Osteoblast (primary cell): ENCODE results near the gene SCYL2. TPM values are rescaled to one million over a fixed set of nuclear protein-coding genes. Genes with fewer than 3 reads are reported as not detected.

Experiments used
- DNase-seq: peaks from one replicate; pipeline ENCODE4 v3.0.0; 2011; ENCODE audit warnings: low spot score, mixed read lengths; ENCODE audit not compliant: insufficient read length; ENCODE audit errors: missing footprints
- H2AFZ ChIP-seq: 2 replicates; pipeline ENCODE4 v1.6.0; 2011; ENCODE audit warnings: mild to moderate bottlenecking, low read length
- H3K27ac ChIP-seq: 2 replicates; pipeline ENCODE4 v1.5.1; 2011; ENCODE audit warnings: mild to moderate bottlenecking, low read depth, low read length, moderate library complexity
- H3K27me3 ChIP-seq: 2 replicates; pipeline ENCODE4 v1.6.0; 2012; ENCODE audit warnings: mild to moderate bottlenecking, control low read depth, inconsistent platforms, low read length, moderate library complexity; ENCODE audit not compliant: insufficient read depth
- H3K36me3 ChIP-seq: 2 replicates; pipeline ENCODE4 v1.5.1; 2011; ENCODE audit warnings: mild to moderate bottlenecking, low read length, control low read depth, moderate library complexity; ENCODE audit not compliant: insufficient read depth
- H3K4me1 ChIP-seq: 2 replicates; pipeline ENCODE4 v1.5.1; 2011; ENCODE audit warnings: mild to moderate bottlenecking, low read length, control low read depth, moderate library complexity; ENCODE audit not compliant: insufficient read depth
- H3K4me2 ChIP-seq: 2 replicates; pipeline ENCODE4 v1.6.0; 2011; ENCODE audit warnings: mild to moderate bottlenecking, low read length; ENCODE audit not compliant: insufficient read depth
- H3K4me3 ChIP-seq: fragments of 200-600 bp; sonication (generic); 3 replicates; pipeline ENCODE4 v1.5.1; 2012; ENCODE audit warnings: mild to moderate bottlenecking, low read length, inconsistent platforms; ENCODE audit not compliant: insufficient read depth
- H3K79me2 ChIP-seq: 2 replicates; pipeline ENCODE4 v1.6.0; 2012; ENCODE audit warnings: mild to moderate bottlenecking, low read length, control low read depth, inconsistent platforms; ENCODE audit not compliant: insufficient read depth
- H3K9me3 ChIP-seq: 2 replicates; pipeline ENCODE4 v1.5.1; 2011; ENCODE audit warnings: low read depth, low read length, control low read depth
- H4K20me1 ChIP-seq: 2 replicates; pipeline ENCODE4 v1.6.0; 2012; ENCODE audit warnings: mild to moderate bottlenecking, low read length, control low read depth; ENCODE audit not compliant: insufficient read depth
- CTCF ChIP-seq: IDR thresholded peaks from 2 replicates; pipeline ENCODE4 v1.5.1; 2011; ENCODE audit warnings: mild to moderate bottlenecking, low read depth, low read length, moderate library complexity; ENCODE audit errors: extremely low read depth
- total RNA-seq: library from RNA; depleted of rRNA; stranded (reverse); fragments of >200 nt; gene quantifications from 2 replicates; pipeline ENCODE4 v1.2.3, GENCODE V29; 2012

The SCYL2 gene
- total RNA-seq, 1 donor: 64.4 TPM

- no peaks in the 10 kb centered on the region for H3K27me3 ChIP-seq
- H3K4me2 ChIP-seq: no peak overlapping the region
- no peaks in the 10 kb centered on the region for H3K79me2 ChIP-seq
- TF ChIP-seq CTCF: no peak
- no peak overlapping the region for H3K27ac ChIP-seq
- no peaks in the 10 kb centered on the region for H3K9me3 ChIP-seq
- no peaks in the 10 kb centered on the region for H4K20me1 ChIP-seq
- no peak for DNase-seq
- no peak overlapping the region for H3K4me3 ChIP-seq
- no peaks in the 10 kb centered on the region for H3K4me1 ChIP-seq
- H3K36me3 ChIP-seq: no peaks in the 10 kb centered on the region
- no peak overlapping the region for H2AFZ ChIP-seq
Observed at GRCh38 chr12:100376161-100376560, 109.2 kb downstream of the SCYL2 start.

- Histone ChIP-seq H2AFZ (no peak overlapping the region), H3K27ac (no peak overlapping the region), H3K4me3 (no peak overlapping the region), H3K79me2 (no peaks in the 10 kb centered on the region), H3K9me3 (no peaks in the 10 kb centered on the region), H3K36me3 (no peaks in the 10 kb centered on the region), H4K20me1 (no peaks in the 10 kb centered on the region), H3K4me2 (no peak overlapping the region), H3K27me3 (no peaks in the 10 kb centered on the region), H3K4me1 (no peaks in the 10 kb centered on the region)
- DNase-seq: no peak
- no peak for TF ChIP-seq CTCF
Observed at GRCh38 chr12:100381379-100381778, 114.4 kb downstream of the SCYL2 start.

- TF ChIP-seq CTCF: no peak
- no peak overlapping the region for H3K27ac ChIP-seq
- no peaks in the 10 kb centered on the region for H3K4me1 ChIP-seq
- no peaks in the 10 kb centered on the region for H3K36me3 ChIP-seq
- H3K4me3 ChIP-seq: no peak overlapping the region
- no peaks in the 10 kb centered on the region for H4K20me1 ChIP-seq
- no peaks in the 10 kb centered on the region for H3K79me2 ChIP-seq
- no peak for DNase-seq
- H2AFZ ChIP-seq: no peak overlapping the region
- no peaks in the 10 kb centered on the region for H3K27me3 ChIP-seq
- no peaks in the 10 kb centered on the region for H3K9me3 ChIP-seq
- no peak overlapping the region for H3K4me2 ChIP-seq
Observed at GRCh38 chr12:100382338-100382737, 115.4 kb downstream of the SCYL2 start.

GRCh38 chr12:100383586-100384558, 116.9 kb downstream of the SCYL2 start:
- Histone ChIP-seq H3K36me3 (no peaks in the 10 kb centered on the region), H3K4me1 (no peaks in the 10 kb centered on the region), H4K20me1 (no peaks in the 10 kb centered on the region), H3K9me3 (no peaks in the 10 kb centered on the region), H3K79me2 (no peaks in the 10 kb centered on the region), H3K4me2 (no peak overlapping the region), H3K27me3 (no peaks in the 10 kb centered on the region), H3K27ac (no peak overlapping the region), H3K4me3 (no peak overlapping the region), H2AFZ (no peak overlapping the region)
- DNase-seq: no peak
- TF ChIP-seq CTCF: no peak
